B cell (primary cell): ENCODE results near the gene C14orf180. TPM values are rescaled to one million over a fixed set of nuclear protein-coding genes. Genes with fewer than 3 reads are reported as not detected.

Experiments used
- ATAC-seq: fragments of 200-7000 bp; cut with Tn5 transposase; one replicate; pipeline ENCODE4 v1.10.0; 2021; ENCODE audit warnings: low read depth, mild to moderate bottlenecking, moderate number of reproducible peaks, moderate library complexity
- CTCF ChIA-PET: fragments of 350-600 bp; sonication (Branson Sonifier 250); formaldehyde crosslinking; loops from one replicate; lab custom pipeline; 2021; ENCODE audit warnings: antibody characterized with exemption, inconsistent platforms; lab: Charles Lee
- POLR2A ChIA-PET: fragments of 350-600 bp; sonication (Branson Sonifier 250); formaldehyde crosslinking; loops from one replicate; lab custom pipeline; 2021; ENCODE audit warnings: antibody characterized with exemption; lab: Charles Lee
- DNase-seq: peaks from one replicate; pipeline ENCODE4 v3.0.0; 2013
- H2AFZ ChIP-seq: 2 replicates; pipeline ENCODE4 v1.6.1; 2012; ENCODE audit warnings: mild to moderate bottlenecking, low read depth, low read length; ENCODE audit not compliant: insufficient read depth, poor library complexity, severe bottlenecking
- H3K27ac ChIP-seq, 2 donors: 1 replicate in 1 of 2; 2 replicates in 1 of 2; pipeline ENCODE4 v1.5.1; 2012 to 2013; ENCODE audit warnings: low read length in 2 of 2, mild to moderate bottlenecking in 2 of 2, moderate library complexity in 1 of 2
- H3K27me3 ChIP-seq, 4 experiments: fragments of 200-600 bp in 1 of 4; sonication (generic) in 1 of 4; replicated peaks in 1 of 4; 1 replicate in 2 of 4; 2 replicates in 2 of 4; pipeline versions ENCODE4 v1.6.1 to v1.7.0; 2013 to 2016; ENCODE audit warnings: low read length in 3 of 4, mild to moderate bottlenecking in 2 of 4, mixed read lengths in 1 of 4, moderate library complexity in 1 of 4; ENCODE audit not compliant: insufficient read depth in 4 of 4, control insufficient read depth in 3 of 4; ENCODE audit errors: control extremely low read depth in 1 of 4
- H3K36me3 ChIP-seq, 2 experiments: replicated peaks in 1 of 2; 1 replicate in 1 of 2; 2 replicates in 1 of 2; pipeline versions ENCODE4 v1.6.1 to v1.7.1; 2013; ENCODE audit warnings: low read length in 1 of 2; ENCODE audit not compliant: insufficient read depth in 2 of 2, control insufficient read depth in 1 of 2; ENCODE audit errors: control extremely low read depth in 1 of 2, extremely low read depth in 1 of 2
- H3K4me1 ChIP-seq, 2 donors: fragments of 200-600 bp in 1 of 2; sonication (generic) in 1 of 2; 1 replicate in 1 of 2; 2 replicates in 1 of 2; pipeline versions ENCODE4 v1.5.1 to v1.6.1; 2013 to 2017; ENCODE audit warnings: low read length in 2 of 2; ENCODE audit not compliant: control insufficient read depth in 2 of 2, insufficient read depth in 2 of 2
- H3K4me2 ChIP-seq: replicated peaks from 2 replicates; pipeline ENCODE3; 2012; ENCODE audit warnings: mild to moderate bottlenecking, low read depth, low read length; ENCODE audit not compliant: poor library complexity, severe bottlenecking
- H3K4me3 ChIP-seq, 5 experiments: fragments of 200-600 bp in 1 of 5; sonication (generic) in 1 of 5; 1 replicate in 3 of 5; 2 replicates in 2 of 5; pipeline versions ENCODE4 v1.5.1 to v1.7.0; 2011 to 2016; ENCODE audit warnings: low read length in 4 of 5, mild to moderate bottlenecking in 4 of 5, low read depth in 2 of 5, control low read depth in 1 of 5, moderate library complexity in 1 of 5; ENCODE audit not compliant: insufficient read depth in 1 of 5; ENCODE audit errors: control extremely low read depth in 1 of 5, extremely low read depth in 1 of 5
- H3K79me2 ChIP-seq: fragments of 200-600 bp; sonication (generic); one replicate; pipeline ENCODE4 v1.6.0; 2016; ENCODE audit warnings: low read length; ENCODE audit not compliant: control insufficient read depth, insufficient read depth
- H3K9ac ChIP-seq: fragments of 200-600 bp; sonication (generic); 2 replicates; pipeline ENCODE4 v1.6.1; 2017; ENCODE audit warnings: mild to moderate bottlenecking, low read length, moderate library complexity
- H3K9me3 ChIP-seq, 3 donors: one replicate each; pipeline versions ENCODE4 v1.6.1 to v1.7.1; 2013; ENCODE audit warnings: low read length in 2 of 3; ENCODE audit not compliant: control insufficient read depth in 2 of 3, insufficient read depth in 1 of 3; ENCODE audit errors: control extremely low read depth in 1 of 3
- H4K20me1 ChIP-seq: 2 replicates; pipeline ENCODE4 v1.6.0; 2012; ENCODE audit warnings: mild to moderate bottlenecking, low read length; ENCODE audit not compliant: insufficient read depth, control insufficient read depth, poor library complexity, severe bottlenecking
- H3K27ac Mint-ChIP-seq: one replicate; pipeline ENCODE4 v1.8.0; 2021; ENCODE audit warnings: mixed read lengths
- H3K27me3 Mint-ChIP-seq: one replicate; pipeline ENCODE4 v1.8.0; 2021; ENCODE audit warnings: mixed read lengths
- H3K4me1 Mint-ChIP-seq: one replicate; pipeline ENCODE4 v1.8.0; 2021; ENCODE audit warnings: mixed read lengths
- H3K4me3 Mint-ChIP-seq: one replicate; pipeline ENCODE4 v1.8.0; 2021; ENCODE audit warnings: mixed read lengths
- H3K9me3 Mint-ChIP-seq: one replicate; pipeline ENCODE4 v1.8.0; 2022; ENCODE audit warnings: mixed read lengths; ENCODE audit not compliant: insufficient read depth
- CTCF ChIP-seq: fragments of 200-600 bp; IDR thresholded peaks from one replicate; pipeline ENCODE4 v1.8.0; 2022; ENCODE audit warnings: antibody characterized with exemption, mild to moderate bottlenecking
- EZH2 ChIP-seq: IDR thresholded peaks from 2 replicates; pipeline ENCODE4 v1.6.1; 2012; ENCODE audit warnings: borderline replicate concordance, low read depth, mild to moderate bottlenecking, moderate library complexity, low read length; ENCODE audit not compliant: insufficient read depth, poor library complexity, severe bottlenecking
- WGBS: methylation state at CpG from one replicate; pipeline ENCODE4 v1.1.5; 2013; ENCODE audit warnings: missing lambda C conversion rate; ENCODE audit not compliant: insufficient coverage; 5-methylcytosine and 5-hydroxymethylcytosine counted together
- intact Hi-C: fragments of 100-400 bp; cut with micrococcal nuclease; formaldehyde crosslinking; loops from one replicate; pipeline ENCODE4 v1.10.0; 2022
- polyA plus RNA-seq: library from polyadenylated mRNA; depleted of rRNA; stranded (reverse); fragments of >200 nt; gene quantifications from 2 replicates; pipeline ENCODE4 v1.2.3, GENCODE V29; 2012
- total RNA-seq, 2 donors: library from RNA; stranded (reverse); fragments of 120-200 nt in 1 of 2; gene quantifications; 1 replicate in 1 of 2; 2 replicates in 1 of 2; pipeline versions ENCODE4 v1.2.3 to v1.2.4, GENCODE V29; 2013 to 2022

Gene C14orf180
- total and polyA plus RNA-seq, 2 donors (not counting 1 experiment from before 2014, with no cell fraction given), result not detected

DNA sequence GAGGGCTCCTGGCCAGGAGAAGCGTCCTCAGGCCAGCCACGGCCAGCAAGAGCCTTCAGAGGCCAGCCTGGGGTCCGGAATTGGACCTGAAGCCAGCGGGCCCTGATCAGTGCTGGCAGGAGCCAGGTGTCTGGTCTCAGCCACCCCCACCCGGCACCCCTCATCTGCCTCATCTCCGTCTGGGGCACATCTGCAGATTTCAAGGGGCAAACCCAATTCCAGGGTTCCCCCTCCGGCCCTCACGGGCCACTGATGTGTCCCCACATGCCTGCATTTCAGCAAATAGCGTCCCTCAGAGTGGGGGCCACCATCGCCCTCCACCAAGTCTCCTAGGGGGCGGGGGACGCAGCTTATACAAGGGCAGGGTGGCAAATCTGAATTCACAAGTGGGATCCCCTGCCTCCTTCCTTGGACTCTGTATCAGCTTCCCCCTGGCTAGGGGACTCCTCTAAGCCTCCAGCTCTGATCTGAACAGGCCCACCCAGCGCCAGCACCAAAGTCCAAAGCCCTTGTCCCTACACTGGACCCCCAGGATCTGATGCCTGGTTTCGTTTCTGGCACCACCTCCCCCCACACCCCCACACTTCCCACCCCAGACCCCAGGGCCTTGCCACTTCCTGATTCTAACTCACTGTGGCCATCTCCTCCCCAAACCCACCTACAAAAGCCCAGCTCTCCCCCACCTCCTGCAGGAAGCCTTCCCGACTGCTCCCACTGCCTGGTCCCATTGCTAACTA is 14.9 kb downstream of the C14orf180 start:
- POLR2A ChIA-PET, result no interaction called here
- intact Hi-C loops, result no loop called here
- Histone ChIP-seq H3K79me2 (no peaks in the 10 kb centered on the region), H4K20me1 (no peaks in the 10 kb centered on the region), H3K27me3 (peaks cover 0 to 4% (median 0%) of the 10 kb centered on the region in 4 experiments), H3K4me1 (no peaks in the 10 kb centered on the region), H2AFZ (no peak overlapping the region), H3K9ac (no peak overlapping the region), H3K9me3 (no peaks in the 10 kb centered on the region), H3K4me2 (no peak overlapping the region), H3K4me3 (no peak overlapping the region), H3K27ac (no peak overlapping the region), H3K36me3 (no peaks in the 10 kb centered on the region)
- Mint-ChIP-seq H3K4me1 (no peaks in the 10 kb centered on the region), H3K4me3 (no peak overlapping the region), H3K27ac (no peak overlapping the region), H3K27me3 (peaks cover 16% of the 10 kb centered on the region), H3K9me3 (no peaks in the 10 kb centered on the region)
- ATAC-seq (no peak), DNase-seq (no peak)
- no peak for TF ChIP-seq CTCF
- no peak for TF ChIP-seq EZH2
- CTCF ChIA-PET, result no interaction called here
- WGBS, result 74% methylated on average over 15 of the region's 15 CpGs

GRCh38 chr14:104595116-104595675 is 15.6 kb downstream of the C14orf180 start:
- CTCF ChIA-PET, result no interaction called here
- no peak overlapping the region for H3K27ac Mint-ChIP-seq

More at GRCh38 chr14:104595116-104595675, 15.6 kb downstream of the C14orf180 start:
- no peaks in the 10 kb centered on the region for H4K20me1 ChIP-seq
- Mint-ChIP-seq H3K4me3 (no peak overlapping the region), H3K27me3 (peaks cover 17% of the 10 kb centered on the region), H3K9me3 (no peaks in the 10 kb centered on the region), H3K4me1 (no peaks in the 10 kb centered on the region)
- peaks cover 0 to 8% (median 0%) of the 10 kb centered on the region in 4 experiments for H3K27me3 ChIP-seq
- no peaks in the 10 kb centered on the region for H3K36me3 ChIP-seq
- no peak overlapping the region for H3K27ac ChIP-seq
- H3K4me2 ChIP-seq, result no peak overlapping the region
- intact Hi-C loops, result no loop called here
- TF ChIP-seq CTCF (no peak), EZH2 (no peak)
- 88% methylated on average over 14 of the region's 14 CpGs for WGBS
- POLR2A ChIA-PET, result no interaction called here
- no peak overlapping the region for H2AFZ ChIP-seq
- H3K9me3 ChIP-seq, result no peaks in the 10 kb centered on the region
- no peaks in the 10 kb centered on the region for H3K79me2 ChIP-seq
- H3K4me1 ChIP-seq, result no peaks in the 10 kb centered on the region
- no peak overlapping the region for H3K4me3 ChIP-seq
- ATAC-seq (no peak), DNase-seq (no peak)
- no peak overlapping the region for H3K9ac ChIP-seq
